GM12891 (cell line): ENCODE data around the gene RANBP17.

ENCODE experiments used
- PAX5 ChIP-seq: IDR thresholded peaks from 2 replicates; pipeline ENCODE4 v1.6.1; 2011; ENCODE audit warnings: low read length, moderate library complexity, mild to moderate bottlenecking; ENCODE audit not compliant: insufficient read depth, severe bottlenecking
- POLR2A ChIP-seq: IDR thresholded peaks from 2 replicates; pipeline ENCODE4 v1.6.1; 2011; ENCODE audit warnings: low read depth, low read length, control low read depth
- POLR2AphosphoS5 ChIP-seq: IDR thresholded peaks from 2 replicates; pipeline ENCODE4 v1.6.1; 2011; ENCODE audit warnings: low read depth, low read length, control low read depth
- TAF1 ChIP-seq: IDR thresholded peaks from 2 replicates; pipeline ENCODE4 v1.6.1; 2011; ENCODE audit warnings: low read depth, low read length, control low read depth

- TF ChIP-seq POLR2A = no peak
- TF ChIP-seq TAF1 = no peak
- TF ChIP-seq POLR2AphosphoS5 = no peak
- TF ChIP-seq PAX5 = no peak
These were observed 387.6 kb downstream of the RANBP17 start for GRCh38 chr5:171249460-171249859.
